GM21528 (cell line): ENCODE data around the gene DMXL2.
A peak's percentile ranks its signal among the peaks of the same experiment; 100 is the strongest.
"Not testable (repeated sequence)": the region's sequence is repeated elsewhere in the genome, so short reads cannot be mapped to it uniquely, and the experiment has no call there.

Experiments used
- ATAC-seq: cut with Tn5 transposase; IDR thresholded peaks from one replicate; pipeline ENCODE4 v1.9.1; 2021; ENCODE audit warnings: mild to moderate bottlenecking, moderate library complexity; ENCODE audit not compliant: unreplicated experiment, low FRiP score

DMXL2 gene

GRCh38 chr15:51622604-51623370 is at the start of gene DMXL2:
Gene DMXL2, minus strand, starts transcription at chr15:51622771. Its CDS starts 226 bp downstream, at chr15:51622545.
- peak; percentile 45 for ATAC-seq

GRCh38 chr15:51672155-51672687 is 49.6 kb upstream of the DMXL2 start:
- ATAC-seq = no peak

GRCh38 chr15:51669381-51669780 is 46.8 kb upstream of the DMXL2 start:
- no peak for ATAC-seq

- no peak for ATAC-seq
These were observed 45.9 kb upstream of the DMXL2 start for GRCh38 chr15:51668446-51668845.

GRCh38 chr15:51667478-51667877 is 44.9 kb upstream of the DMXL2 start:
- no peak for ATAC-seq

- no peak for ATAC-seq
These were observed 38.5 kb upstream of the DMXL2 start for GRCh38 chr15:51661072-51661471.

GRCh38 chr15:51658664-51659063 is 36.1 kb upstream of the DMXL2 start:
- no peak for ATAC-seq

- ATAC-seq = not testable (repeated sequence)
These were observed 33.0 kb upstream of the DMXL2 start for GRCh38 chr15:51655401-51656057.

- no peak for ATAC-seq
These were observed 29.6 kb upstream of the DMXL2 start for GRCh38 chr15:51652084-51652668.

- no peak for ATAC-seq
These were observed 27.3 kb upstream of the DMXL2 start for GRCh38 chr15:51649659-51650521.

GRCh38 chr15:51648643-51649042 is 26.1 kb upstream of the DMXL2 start:
- ATAC-seq = not testable (repeated sequence)

GRCh38 chr15:51648101-51648500 is 25.5 kb upstream of the DMXL2 start:
- ATAC-seq = not testable (repeated sequence)

- ATAC-seq = no peak
These were observed 24.6 kb upstream of the DMXL2 start for GRCh38 chr15:51647128-51647562.

- no peak for ATAC-seq
These were observed 20.1 kb upstream of the DMXL2 start for GRCh38 chr15:51642696-51643095.

GRCh38 chr15:51641490-51642130 is 19.0 kb upstream of the DMXL2 start:
- no peak for ATAC-seq

- ATAC-seq = no peak
These were observed 12.1 kb upstream of the DMXL2 start for GRCh38 chr15:51634591-51635198.

- no peak for ATAC-seq
These were observed 7.0 kb upstream of the DMXL2 start for GRCh38 chr15:51629612-51630011.

- ATAC-seq = no peak
These were observed 2.7 kb upstream of the DMXL2 start for GRCh38 chr15:51625236-51625635.

GRCh38 chr15:51624022-51624421 is 1.5 kb upstream of the DMXL2 start:
- ATAC-seq = no peak
